ENCODE measurements around the gene ARRB1.
"Not testable (repeated sequence)": the region's sequence is repeated elsewhere in the genome, so short reads cannot be mapped to it uniquely, and the experiment has no call there.

- not testable (repeated sequence) for TF ChIP-seq CTCF, POLR2A (IDR thresholded peaks at IDR 0.05)
Measured at GRCh38 chr11:75330886-75331285, 20.6 kb downstream of the ARRB1 start.
